NCI-H1105 (cell line): ENCODE results near the gene TDG.
"Not testable (repeated sequence)": the region's sequence is repeated elsewhere in the genome, so short reads cannot be mapped to it uniquely, and the experiment has no call there.

ENCODE experiments used
- DNase-seq: peaks from one replicate; lab custom pipeline; 2025; lab: John Stamatoyannopoulos, UW

TDG gene

GRCh38 chr12:103960616-103961227 lies 5.0 kb upstream of the TDG start:
- DNase-seq: no peak

- DNase-seq: no peak
Observed at GRCh38 chr12:103962493-103962892, 3.2 kb upstream of the TDG start.

GRCh38 chr12:103964805-103965204 lies 867 bp upstream of the TDG start:
- DNase-seq: no peak

GRCh38 chr12:103965255-103965589 lies 450 bp upstream of the TDG start:
- DNase-seq: no peak

GRCh38 chr12:103966736-103967135 lies 1.1 kb downstream of the TDG start:
- DNase-seq: no peak

GRCh38 chr12:103969391-103969790 lies 3.7 kb downstream of the TDG start:
- no peak for DNase-seq

- DNase-seq: no peak
Observed at GRCh38 chr12:103973909-103974308, 8.2 kb downstream of the TDG start.

- DNase-seq: no peak
Observed at GRCh38 chr12:103975368-103975767, 9.7 kb downstream of the TDG start.

GRCh38 chr12:103978384-103978982 lies 12.8 kb downstream of the TDG start:
- no peak for DNase-seq

GRCh38 chr12:103986829-103987228 lies 21.2 kb downstream of the TDG start:
- DNase-seq: no peak

GRCh38 chr12:103994235-103994634 lies 28.6 kb downstream of the TDG start:
- DNase-seq: no peak

- DNase-seq: no peak
Observed at GRCh38 chr12:103996595-103996994, 30.9 kb downstream of the TDG start.

GRCh38 chr12:103997286-103997900 lies 31.7 kb downstream of the TDG start:
- no peak for DNase-seq

GRCh38 chr12:103998976-103999375 lies 33.3 kb downstream of the TDG start:
- DNase-seq: no peak

GRCh38 chr12:104000807-104001434 lies 35.2 kb downstream of the TDG start:
- DNase-seq: no peak

GRCh38 chr12:104002686-104003085 lies 37.0 kb downstream of the TDG start:
- DNase-seq: no peak

GRCh38 chr12:104003596-104003995 lies 37.9 kb downstream of the TDG start:
- no peak for DNase-seq

- DNase-seq: no peak
Observed at GRCh38 chr12:104006929-104007328, 41.3 kb downstream of the TDG start.

GRCh38 chr12:104010121-104010520 lies 44.4 kb downstream of the TDG start:
- DNase-seq: no peak

- no peak for DNase-seq
Observed at GRCh38 chr12:104010606-104011169, 45.0 kb downstream of the TDG start.

GRCh38 chr12:104011253-104011652 lies 45.6 kb downstream of the TDG start:
- no peak for DNase-seq

- no peak for DNase-seq
Observed at GRCh38 chr12:104012331-104012730, 46.7 kb downstream of the TDG start.

- DNase-seq: not testable (repeated sequence)
Observed at GRCh38 chr12:104021862-104022261, 56.2 kb downstream of the TDG start.
